Hepatocyte (in vitro differentiated cells): ENCODE results near the gene SIGLEC11. TPM values are rescaled to one million over a fixed set of nuclear protein-coding genes. Genes with fewer than 3 reads are reported as not detected.
"Not testable (repeated sequence)": the region's sequence is repeated elsewhere in the genome, so short reads cannot be mapped to it uniquely, and the experiment has no call there.

Experiments
- DNase-seq: peaks from one replicate; pipeline ENCODE4 v3.0.0-alpha.2; 2016; ENCODE audit warnings: low spot score
- H2AFZ ChIP-seq: fragments of 200-600 bp; sonication (generic); 2 replicates; pipeline ENCODE4 v1.6.0; 2016; ENCODE audit warnings: antibody characterized with exemption, mild to moderate bottlenecking
- H3K27ac ChIP-seq: fragments of 200-600 bp; sonication (generic); 2 replicates; pipeline ENCODE4 v1.5.1; 2016; ENCODE audit warnings: mild to moderate bottlenecking
- H3K27me3 ChIP-seq: fragments of 200-600 bp; sonication (generic); 2 replicates; pipeline ENCODE4 v1.6.1; 2016
- H3K36me3 ChIP-seq: fragments of 200-600 bp; sonication (generic); replicated peaks from 2 replicates; pipeline ENCODE4 v1.5.1; 2016; ENCODE audit warnings: low read depth; ENCODE audit not compliant: insufficient read depth
- H3K4me1 ChIP-seq: fragments of 200-600 bp; sonication (generic); 2 replicates; pipeline ENCODE4 v1.5.1; 2016; ENCODE audit warnings: mild to moderate bottlenecking, moderate library complexity; ENCODE audit not compliant: insufficient read depth
- H3K4me2 ChIP-seq: fragments of 200-600 bp; sonication (generic); 2 replicates; pipeline ENCODE4 v1.6.0; 2016
- H3K4me3 ChIP-seq: fragments of 200-600 bp; sonication (generic); 2 replicates; pipeline ENCODE4 v1.5.1; 2016; ENCODE audit warnings: mild to moderate bottlenecking
- H3K79me2 ChIP-seq: fragments of 200-600 bp; sonication (generic); 2 replicates; pipeline ENCODE4 v1.6.0; 2017; ENCODE audit warnings: mild to moderate bottlenecking
- H3K9me2 ChIP-seq: fragments of 200-600 bp; sonication (generic); replicated peaks from 2 replicates; pipeline ENCODE4 v1.6.0; 2017; ENCODE audit warnings: mild to moderate bottlenecking; ENCODE audit not compliant: insufficient read depth
- H3K9me3 ChIP-seq: fragments of 200-600 bp; sonication (generic); 2 replicates; pipeline ENCODE4 v1.5.1; 2016; ENCODE audit warnings: low read depth, mild to moderate bottlenecking
- H4K20me1 ChIP-seq: fragments of 200-600 bp; sonication (generic); 2 replicates; pipeline ENCODE4 v1.6.0; 2016; ENCODE audit warnings: mild to moderate bottlenecking; ENCODE audit not compliant: insufficient read depth, poor library complexity, severe bottlenecking
- CTCF ChIP-seq: fragments of 200-600 bp; sonication (generic); IDR thresholded peaks from 2 replicates; pipeline ENCODE4 v1.5.1; 2016; ENCODE audit warnings: antibody characterized with exemption, mild to moderate bottlenecking; ENCODE audit not compliant: poor library complexity
- EZH2 ChIP-seq: fragments of 200-600 bp; sonication (generic); IDR thresholded peaks from 2 replicates; pipeline ENCODE4 v1.6.1; 2016; ENCODE audit warnings: antibody characterized with exemption, mild to moderate bottlenecking, borderline replicate concordance
- EZH2phosphoT487 ChIP-seq: fragments of 200-600 bp; sonication (generic); IDR thresholded peaks from one replicate; pipeline ENCODE4 v1.6.1; 2018; ENCODE audit warnings: antibody characterized with exemption, mild to moderate bottlenecking, low read depth, moderate library complexity; ENCODE audit not compliant: unreplicated experiment, severe bottlenecking
- WGBS: methylation state at CpG from one replicate; pipeline ENCODE4 v1.1.6; 2016; ENCODE audit warnings: low lambda C conversion rate; ENCODE audit errors: missing lambda C conversion rate; 5-methylcytosine and 5-hydroxymethylcytosine counted together
- polyA plus RNA-seq: library from polyadenylated mRNA; unstranded; fragments of >200 nt; fragmentation: Nextera tagmentation; extraction: Ambion mirVana; gene quantifications from 2 replicates; pipeline ENCODE4 v1.2.1, GENCODE V29; 2016
- total RNA-seq: library from RNA; depleted of rRNA; stranded (reverse); fragments of >200 nt; gene quantifications from 2 replicates; pipeline ENCODE4 v1.2.3, GENCODE V29; 2014

SIGLEC11 gene
- total and polyA plus RNA-seq, 2 experiments from 2014 or later = 6.0 to 15.8 TPM

DNA sequence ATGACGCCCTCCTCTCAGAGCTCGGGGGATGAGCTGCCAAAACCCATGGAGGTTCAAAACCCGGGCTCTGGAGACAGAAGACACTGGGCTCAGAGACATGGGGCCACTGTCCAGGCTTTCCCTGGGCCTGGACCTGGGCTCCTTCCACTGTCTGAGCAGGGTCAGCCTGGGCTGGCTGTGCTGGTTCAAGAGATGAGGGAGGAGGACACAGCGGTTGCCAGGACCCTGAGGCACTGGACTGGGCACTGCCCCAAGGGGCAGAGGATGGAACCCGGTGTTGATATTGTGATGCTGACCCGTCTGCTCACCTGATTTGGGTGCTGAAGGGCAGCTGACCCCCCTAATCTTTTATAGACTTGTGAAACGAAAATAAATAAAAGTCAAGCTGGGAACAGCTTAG, 14.1 kb upstream of the SIGLEC11 start:
- Histone ChIP-seq H3K4me1 (no peaks in the 10 kb centered on the region), H3K9me3 (no peaks in the 10 kb centered on the region), H4K20me1 (no peaks in the 10 kb centered on the region), H3K79me2 (no peaks in the 10 kb centered on the region), H3K4me2 (no peak overlapping the region), H2AFZ (no peak overlapping the region), H3K36me3 (no peaks in the 10 kb centered on the region), H3K4me3 (no peak overlapping the region), H3K27me3 (no peaks in the 10 kb centered on the region), H3K27ac (no peak overlapping the region), H3K9me2 (no peaks in the 10 kb centered on the region)
- TF ChIP-seq CTCF (no peak), EZH2phosphoT487 (no peak), EZH2 (no peak)
- WGBS = 85% methylated on average over 7 of the region's 7 CpGs
- no peak for DNase-seq

DNA sequence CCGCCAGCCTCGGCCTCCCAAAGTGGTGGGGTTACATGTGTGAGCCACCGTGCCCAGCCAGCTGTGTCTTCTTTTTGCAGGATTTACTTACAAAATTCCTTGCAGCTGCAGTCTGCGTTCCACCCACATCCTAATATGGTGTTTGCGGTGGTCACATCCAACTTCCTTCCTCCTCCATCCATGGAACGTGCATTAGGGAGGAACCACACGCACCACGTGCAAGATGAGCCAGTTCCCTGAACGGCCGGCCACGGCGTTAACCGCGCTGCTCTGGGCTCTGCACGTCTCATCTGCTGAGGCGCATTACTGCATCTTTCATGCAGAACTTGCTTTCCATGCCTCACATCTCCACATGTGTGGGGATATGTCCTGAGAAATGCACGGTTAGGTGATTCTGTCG, 13.0 kb upstream of the SIGLEC11 start:
- no peak for DNase-seq
- H3K27ac ChIP-seq = no peak overlapping the region
- no peaks in the 10 kb centered on the region for H3K9me3 ChIP-seq
- no peak overlapping the region for H3K4me2 ChIP-seq
- H3K36me3 ChIP-seq = no peaks in the 10 kb centered on the region
- no peak overlapping the region for H2AFZ ChIP-seq
- no peaks in the 10 kb centered on the region for H3K27me3 ChIP-seq
- H3K4me3 ChIP-seq = no peak overlapping the region
- H3K9me2 ChIP-seq = no peaks in the 10 kb centered on the region
- TF ChIP-seq EZH2 = no peak
- TF ChIP-seq CTCF = no peak
- TF ChIP-seq EZH2phosphoT487 = no peak
- 96% methylated on average over 18 of the region's 18 CpGs for WGBS
- H3K4me1 ChIP-seq = no peaks in the 10 kb centered on the region
- no peaks in the 10 kb centered on the region for H3K79me2 ChIP-seq
- no peaks in the 10 kb centered on the region for H4K20me1 ChIP-seq

GRCh38 chr19:49972841-49973240, 11.9 kb upstream of the SIGLEC11 start:
- Histone ChIP-seq H3K27me3 (no peaks in the 10 kb centered on the region), H3K79me2 (no peaks in the 10 kb centered on the region), H3K4me1 (no peaks in the 10 kb centered on the region), H4K20me1 (no peaks in the 10 kb centered on the region), H3K4me2 (no peak overlapping the region), H3K9me3 (no peaks in the 10 kb centered on the region), H3K4me3 (no peak overlapping the region), H3K36me3 (no peaks in the 10 kb centered on the region), H2AFZ (no peak overlapping the region), H3K27ac (no peak overlapping the region), H3K9me2 (no peaks in the 10 kb centered on the region)
- TF ChIP-seq EZH2 (no peak), EZH2phosphoT487 (no peak), CTCF (no peak)
- DNase-seq = no peak
- WGBS = 90% methylated on average over 6 of the region's 6 CpGs

DNA sequence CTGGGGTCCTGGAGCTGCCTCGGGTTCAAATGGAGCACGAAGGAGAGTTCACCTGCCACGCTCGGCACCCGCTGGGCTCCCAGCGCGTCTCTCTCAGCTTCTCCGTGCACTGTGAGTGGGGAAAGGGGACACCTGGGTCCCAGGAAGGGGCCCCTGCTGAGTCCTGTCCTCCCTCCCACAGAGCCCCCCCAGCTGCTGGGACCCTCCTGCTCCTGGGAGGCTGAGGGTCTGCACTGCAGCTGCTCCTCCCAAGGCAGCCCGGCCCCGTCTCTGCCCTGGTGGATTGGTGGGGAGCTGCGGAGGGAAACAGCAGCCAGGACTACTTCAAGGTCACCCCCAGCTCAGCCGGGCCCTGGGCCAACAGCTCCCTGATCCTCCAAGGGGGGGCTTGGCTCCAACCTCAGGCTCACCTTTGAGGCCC, 11.0 kb upstream of the SIGLEC11 start:
- H3K9me2 ChIP-seq = no peaks in the 10 kb centered on the region
- no peaks in the 10 kb centered on the region for H3K4me1 ChIP-seq
- no peak overlapping the region for H3K27ac ChIP-seq
- DNase-seq = no peak
- no peaks in the 10 kb centered on the region for H3K27me3 ChIP-seq
- H3K36me3 ChIP-seq = no peaks in the 10 kb centered on the region
- no peak overlapping the region for H3K4me3 ChIP-seq
- TF ChIP-seq EZH2 = no peak
- TF ChIP-seq CTCF = no peak
- TF ChIP-seq EZH2phosphoT487 = no peak
- no peak overlapping the region for H2AFZ ChIP-seq
- WGBS = 83% methylated on average over 12 of the region's 12 CpGs
- H3K4me2 ChIP-seq = no peak overlapping the region
- no peaks in the 10 kb centered on the region for H3K9me3 ChIP-seq
- no peaks in the 10 kb centered on the region for H4K20me1 ChIP-seq
- no peaks in the 10 kb centered on the region for H3K79me2 ChIP-seq

GRCh38 chr19:49969355-49969754, 8.4 kb upstream of the SIGLEC11 start:
- H3K27ac ChIP-seq, H3K4me3 ChIP-seq, H3K79me2 ChIP-seq, H3K27me3 ChIP-seq, H3K4me1 ChIP-seq, H3K4me2 ChIP-seq, H4K20me1 ChIP-seq, H2AFZ ChIP-seq, H3K36me3 ChIP-seq, H3K9me2 ChIP-seq, H3K9me3 ChIP-seq, DNase-seq: not testable (repeated sequence)
- WGBS = 78% methylated on average over 4 of the region's 9 CpGs
